Astrocyte (in vitro differentiated cells and primary cell): ENCODE measurements around the gene ZNF99.
"Not testable (repeated sequence)": the region's sequence is repeated elsewhere in the genome, so short reads cannot be mapped to it uniquely, and the experiment has no call there.

Experiments
- CTCF ChIP-seq: IDR thresholded peaks from 2 replicates; pipeline ENCODE4 v1.5.1; 2011; ENCODE audit warnings: low read depth, mild to moderate bottlenecking, inconsistent platforms, low read length, moderate library complexity; ENCODE audit not compliant: insufficient read depth
- EZH2 ChIP-seq: IDR thresholded peaks from 2 replicates; pipeline ENCODE4 v1.6.1; 2012; ENCODE audit warnings: mild to moderate bottlenecking, low read length, inconsistent platforms; ENCODE audit not compliant: insufficient read depth

- TF ChIP-seq CTCF, EZH2: not testable (repeated sequence)
These were observed 80.9 kb downstream of the ZNF99 start for GRCh38 chr19:22703096-22703495.
